NT2/D1 (cell line): ENCODE results near the gene PLCB1.

Experiments
- DNase-seq: peaks from one replicate; pipeline ENCODE4 v3.0.0-alpha.2; 2011; ENCODE audit warnings: low read depth, low spot score
- H3K27me3 ChIP-seq: 2 replicates; pipeline ENCODE4 v1.6.0; 2011; ENCODE audit warnings: mild to moderate bottlenecking; ENCODE audit not compliant: insufficient read length, insufficient read depth
- H3K36me3 ChIP-seq: 2 replicates; pipeline ENCODE4 v1.6.1; 2011; ENCODE audit warnings: mild to moderate bottlenecking, low read length, mixed read lengths; ENCODE audit not compliant: insufficient read depth, insufficient read length
- H3K4me1 ChIP-seq: 2 replicates; pipeline ENCODE4 v1.5.1; 2011; ENCODE audit not compliant: insufficient read depth, insufficient read length
- H3K4me3 ChIP-seq: 2 replicates; pipeline ENCODE4 v1.5.1; 2011; ENCODE audit warnings: low read depth; ENCODE audit not compliant: insufficient read length
- H3K9ac ChIP-seq: 2 replicates; pipeline ENCODE4 v1.6.0; 2011; ENCODE audit warnings: low read depth; ENCODE audit not compliant: insufficient read length
- H3K9me3 ChIP-seq: 2 replicates; pipeline ENCODE4 v1.5.1; 2011; ENCODE audit warnings: mild to moderate bottlenecking, low read length; ENCODE audit not compliant: insufficient read depth
- SUZ12 ChIP-seq: IDR thresholded peaks from 2 replicates; pipeline ENCODE4 v1.6.1; 2011; ENCODE audit not compliant: insufficient read length, insufficient read depth; ENCODE audit errors: extremely low read depth
- YY1 ChIP-seq: IDR thresholded peaks from 2 replicates; pipeline ENCODE4 v1.6.1; 2011; ENCODE audit not compliant: insufficient read length, insufficient read depth
- ZNF274 ChIP-seq: IDR thresholded peaks from 2 replicates; pipeline ENCODE4 v1.6.1; 2011; ENCODE audit warnings: mild to moderate bottlenecking, low read depth, low read length

PLCB1 gene

GRCh38 chr20:8408587-8409307 lies 276.7 kb downstream of the PLCB1 start:
- Histone ChIP-seq H3K4me3 (no peak overlapping the region), H3K9ac (no peak overlapping the region), H3K36me3 (no peaks in the 10 kb centered on the region), H3K27me3 (no peaks in the 10 kb centered on the region), H3K4me1 (no peaks in the 10 kb centered on the region), H3K9me3 (no peaks in the 10 kb centered on the region)
- no peak for TF ChIP-seq SUZ12
- TF ChIP-seq ZNF274, result no peak
- no peak for TF ChIP-seq YY1
- DNase-seq, result no peak

GRCh38 chr20:8413691-8414090 lies 281.6 kb downstream of the PLCB1 start:
- Histone ChIP-seq H3K9ac (no peak overlapping the region), H3K4me3 (no peak overlapping the region), H3K9me3 (no peaks in the 10 kb centered on the region), H3K27me3 (no peaks in the 10 kb centered on the region), H3K36me3 (no peaks in the 10 kb centered on the region), H3K4me1 (no peaks in the 10 kb centered on the region)
- TF ChIP-seq YY1 (no peak), ZNF274 (no peak), SUZ12 (no peak)
- no peak for DNase-seq

- Histone ChIP-seq H3K4me1 (no peaks in the 10 kb centered on the region), H3K27me3 (no peaks in the 10 kb centered on the region), H3K9ac (no peak overlapping the region), H3K9me3 (no peaks in the 10 kb centered on the region), H3K4me3 (no peak overlapping the region), H3K36me3 (no peaks in the 10 kb centered on the region)
- DNase-seq, result no peak
- TF ChIP-seq SUZ12 (no peak), YY1 (no peak), ZNF274 (no peak)
These were observed 282.7 kb downstream of the PLCB1 start for GRCh38 chr20:8414586-8415274.

- H3K4me1 ChIP-seq, result no peaks in the 10 kb centered on the region
- no peak overlapping the region for H3K9ac ChIP-seq
- DNase-seq, result no peak
These were observed 289.9 kb downstream of the PLCB1 start for GRCh38 chr20:8421981-8422380.

GRCh38 chr20:8423482-8423881 lies 291.4 kb downstream of the PLCB1 start:
- no peak overlapping the region for H3K4me3 ChIP-seq
- no peaks in the 10 kb centered on the region for H3K36me3 ChIP-seq
- no peaks in the 10 kb centered on the region for H3K9me3 ChIP-seq
- DNase-seq, result no peak
- H3K9ac ChIP-seq, result no peak overlapping the region
- no peaks in the 10 kb centered on the region for H3K27me3 ChIP-seq
- H3K4me1 ChIP-seq, result no peaks in the 10 kb centered on the region
- no peak for TF ChIP-seq YY1

More at GRCh38 chr20:8421981-8422380, 289.9 kb downstream of the PLCB1 start:
- no peak for TF ChIP-seq YY1
- no peak for TF ChIP-seq ZNF274
- no peak for TF ChIP-seq SUZ12
- Histone ChIP-seq H3K9me3 (no peaks in the 10 kb centered on the region), H3K36me3 (no peaks in the 10 kb centered on the region), H3K4me3 (no peak overlapping the region), H3K27me3 (no peaks in the 10 kb centered on the region)

GRCh38 chr20:8424010-8424409 lies 291.9 kb downstream of the PLCB1 start:
- H3K4me1 ChIP-seq, result no peaks in the 10 kb centered on the region
- no peaks in the 10 kb centered on the region for H3K27me3 ChIP-seq
- no peaks in the 10 kb centered on the region for H3K36me3 ChIP-seq
- no peaks in the 10 kb centered on the region for H3K9me3 ChIP-seq
- no peak overlapping the region for H3K9ac ChIP-seq
- no peak overlapping the region for H3K4me3 ChIP-seq
- no peak for TF ChIP-seq YY1
- TF ChIP-seq SUZ12, result no peak
- no peak for TF ChIP-seq ZNF274
- no peak for DNase-seq

GRCh38 chr20:8425016-8425415 lies 292.9 kb downstream of the PLCB1 start:
- no peaks in the 10 kb centered on the region for H3K36me3 ChIP-seq
- H3K4me1 ChIP-seq, result no peaks in the 10 kb centered on the region
- H3K4me3 ChIP-seq, result no peak overlapping the region
- DNase-seq, result no peak
- H3K9me3 ChIP-seq, result no peaks in the 10 kb centered on the region
- H3K27me3 ChIP-seq, result no peaks in the 10 kb centered on the region
- TF ChIP-seq SUZ12 (no peak), YY1 (no peak), ZNF274 (no peak)
- H3K9ac ChIP-seq, result no peak overlapping the region
